ENCODE measurements around the gene FYN.

FYN gene

DNA sequence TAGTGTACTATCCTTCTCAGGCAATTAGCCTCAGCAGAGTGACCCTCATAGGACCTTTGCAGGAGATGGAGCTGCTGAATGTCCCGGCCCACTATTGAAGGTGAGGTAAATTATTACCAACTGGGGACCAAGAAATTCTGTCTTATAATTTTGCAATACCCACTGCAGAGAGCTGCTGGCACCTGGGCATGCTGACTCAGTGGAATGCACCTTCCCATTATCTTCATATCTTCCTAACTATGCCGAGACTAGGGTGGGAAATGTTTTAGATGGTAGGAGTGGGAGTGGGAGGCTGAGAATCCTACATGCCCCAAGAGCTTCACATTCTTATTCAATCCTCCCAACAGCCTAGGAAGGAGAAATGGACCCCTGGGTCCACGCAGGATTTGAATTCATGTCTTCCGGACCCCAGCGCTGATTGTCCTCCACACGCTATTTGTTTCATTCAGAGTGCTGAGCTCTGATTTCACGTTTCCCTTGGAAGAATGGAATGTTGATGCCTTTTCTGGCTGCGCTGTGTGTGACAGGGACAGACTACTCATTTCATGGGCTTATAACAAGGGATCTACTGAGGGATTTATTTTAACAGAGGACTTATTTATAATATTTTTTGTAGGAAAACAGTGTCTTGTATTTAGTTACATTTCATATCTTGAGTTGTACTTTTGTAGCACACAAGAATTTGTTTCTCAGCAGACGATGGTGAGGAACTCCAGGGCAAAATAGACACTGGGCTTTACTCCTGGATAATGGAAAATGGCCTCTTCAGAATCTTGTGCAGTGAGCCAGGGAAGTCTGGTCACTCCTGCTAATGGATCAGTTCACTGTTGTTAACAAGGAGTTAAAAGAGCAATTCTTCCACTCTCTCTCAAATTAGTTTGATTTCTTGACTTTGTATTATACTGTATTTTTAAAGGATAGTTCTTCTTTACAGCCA lies 66.4 kb downstream of the FYN start:
- Histone ChIP-seq H3K36me3 (ENCODE audit: insufficient read depth, low read length) (no peaks in the 10 kb centered on the region), H3K9ac (ENCODE audit: low read depth, low read length) (no peak overlapping the region), H3K9me3 (ENCODE audit: control insufficient read depth, insufficient read depth, low read length) (no peaks in the 10 kb centered on the region), H3K4me1 (ENCODE audit: insufficient read depth, low read length) (peaks cover 22% of the 10 kb centered on the region)

DNA sequence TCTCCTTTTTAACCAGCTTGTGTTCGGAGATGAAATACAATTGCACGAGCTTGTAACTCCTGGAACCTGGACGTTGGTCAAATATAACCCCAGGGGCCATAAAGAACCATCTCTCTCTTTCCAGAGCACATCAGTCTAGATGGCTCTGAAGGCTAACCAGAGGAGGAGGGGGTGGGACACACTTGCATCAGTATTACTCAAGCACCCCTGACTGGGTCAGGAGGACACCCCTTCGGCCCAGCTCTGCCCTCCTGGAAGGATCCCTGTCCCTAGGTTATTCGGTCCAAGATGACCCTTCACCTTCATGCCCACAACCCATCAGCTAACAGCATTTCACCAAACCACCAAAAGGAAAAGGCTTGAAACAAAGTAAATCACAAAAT lies 67.1 kb downstream of the FYN start:
- H3K9me3 ChIP-seq (ENCODE audit: control insufficient read depth, insufficient read depth, low read length): no peaks in the 10 kb centered on the region
- H3K36me3 ChIP-seq (ENCODE audit: insufficient read depth, low read length): no peaks in the 10 kb centered on the region
- no peak overlapping the region for H3K9ac ChIP-seq (ENCODE audit: low read depth, low read length)
- peaks cover 21% of the 10 kb centered on the region for H3K4me1 ChIP-seq (ENCODE audit: insufficient read depth, low read length)

DNA sequence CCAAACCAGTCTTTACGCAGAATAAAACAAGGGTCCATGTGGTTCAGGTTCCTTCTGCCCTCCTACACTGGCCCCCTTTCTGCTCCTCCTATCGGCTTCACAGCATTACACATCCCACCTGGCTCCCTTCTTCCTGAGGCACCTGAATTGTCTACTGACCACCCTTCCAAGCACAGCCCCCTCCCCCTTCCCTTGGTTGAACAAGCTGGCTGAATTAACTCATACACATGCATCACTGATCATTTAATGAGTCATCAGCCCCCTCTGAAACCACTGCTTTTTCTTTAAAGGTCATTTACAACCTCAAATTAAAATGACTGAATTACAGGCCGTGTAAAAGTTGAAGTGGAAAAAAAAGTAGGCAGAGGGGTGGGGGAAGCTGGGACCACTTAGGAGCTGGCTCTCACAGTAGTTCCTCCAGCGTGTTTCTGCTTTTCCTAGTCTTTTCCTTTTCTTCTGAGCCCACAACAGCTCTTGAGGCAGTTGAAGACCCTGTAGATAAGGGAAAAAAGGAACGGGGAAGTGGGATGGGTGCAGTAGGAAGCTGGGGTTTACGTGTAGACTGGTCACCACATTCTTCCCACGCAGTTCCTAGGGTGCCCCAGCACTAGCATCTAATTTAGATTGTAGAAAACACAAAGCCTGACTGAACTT lies 67.6 kb downstream of the FYN start:
- no peaks in the 10 kb centered on the region for H3K36me3 ChIP-seq (ENCODE audit: insufficient read depth, low read length)
- H3K9me3 ChIP-seq (ENCODE audit: control insufficient read depth, insufficient read depth, low read length): no peaks in the 10 kb centered on the region
- H3K4me1 ChIP-seq (ENCODE audit: insufficient read depth, low read length): peaks cover 17% of the 10 kb centered on the region
- H3K9ac ChIP-seq (ENCODE audit: low read depth, low read length): no peak overlapping the region

DNA sequence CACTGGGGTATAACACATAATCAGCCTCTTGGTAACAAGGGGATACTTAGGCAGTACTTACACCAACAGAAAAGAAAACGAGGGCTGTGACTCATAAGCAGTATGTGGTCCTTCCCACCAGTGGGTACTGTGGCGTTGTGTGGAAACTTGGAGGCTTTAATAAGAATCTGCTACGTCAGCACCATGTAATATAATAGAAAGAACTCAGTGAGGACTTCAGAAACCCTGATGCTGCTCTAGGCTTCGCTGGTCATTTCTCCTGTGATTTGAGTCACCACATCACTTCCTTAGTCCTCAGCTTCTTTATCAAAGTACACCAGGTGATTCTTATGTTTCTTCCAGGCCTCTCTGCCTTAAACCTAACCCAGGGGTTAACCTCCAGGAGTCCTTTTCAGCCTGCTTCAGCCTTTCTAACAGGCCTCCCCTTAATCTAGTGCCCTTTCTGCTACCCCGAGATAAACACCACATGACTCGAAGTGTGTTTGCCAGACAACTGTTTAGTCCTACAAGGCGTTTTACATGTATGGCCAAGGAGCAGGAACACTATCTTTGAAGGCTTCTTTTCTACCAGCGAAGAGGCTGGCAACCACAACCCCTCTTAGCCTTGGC lies 68.5 kb downstream of the FYN start:
- Histone ChIP-seq H3K4me1 (ENCODE audit: insufficient read depth, low read length) (peaks cover 20% of the 10 kb centered on the region), H3K36me3 (ENCODE audit: insufficient read depth, low read length) (no peaks in the 10 kb centered on the region), H3K9ac (ENCODE audit: low read depth, low read length) (no peak overlapping the region)

DNA sequence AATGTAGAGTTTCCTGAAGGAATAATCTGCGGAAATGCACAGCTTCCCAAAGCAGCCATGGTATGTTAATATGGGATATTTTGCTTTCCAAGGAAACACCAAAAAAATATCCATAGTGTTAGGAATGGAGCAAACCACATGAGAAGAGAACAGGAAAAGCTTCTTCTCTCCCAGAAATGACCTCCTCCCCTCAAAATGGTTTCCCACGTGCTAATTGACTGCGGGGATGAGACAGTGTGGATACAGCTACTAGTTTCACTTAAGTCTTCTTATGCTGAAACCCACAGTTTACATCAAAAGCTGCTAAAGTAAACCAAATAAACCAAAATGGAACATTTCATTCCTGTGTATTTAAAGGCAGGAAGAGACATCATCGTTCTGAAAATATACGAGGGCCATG lies 69.4 kb downstream of the FYN start:
- Histone ChIP-seq H3K9me3 (ENCODE audit: control insufficient read depth, insufficient read depth, low read length) (no peaks in the 10 kb centered on the region), H3K9ac (ENCODE audit: low read depth, low read length) (no peak overlapping the region), H3K4me1 (ENCODE audit: insufficient read depth, low read length) (peaks cover 20% of the 10 kb centered on the region), H3K36me3 (ENCODE audit: insufficient read depth, low read length) (no peaks in the 10 kb centered on the region)

More for the DNA sequence above, 68.5 kb downstream of the FYN start:
- no peaks in the 10 kb centered on the region for H3K9me3 ChIP-seq (ENCODE audit: control insufficient read depth, insufficient read depth, low read length)

DNA sequence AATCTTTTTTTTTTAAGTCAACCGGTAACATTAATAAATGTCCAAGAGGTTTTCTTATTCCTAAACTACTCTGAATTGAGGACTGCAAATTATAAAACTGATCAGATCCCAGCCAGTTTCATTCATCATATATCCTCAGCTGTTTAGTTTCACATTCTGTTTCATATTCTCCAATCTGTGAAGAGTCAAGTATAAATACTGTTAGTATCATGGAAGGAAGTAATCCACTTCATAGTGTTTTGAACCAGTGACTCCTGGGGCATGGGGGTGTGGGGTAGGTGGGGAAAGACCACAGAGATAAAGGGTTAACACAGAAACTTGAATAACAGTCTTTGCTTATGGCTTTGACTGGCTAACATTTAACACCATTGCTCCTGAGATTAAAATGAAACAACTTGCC lies 69.9 kb downstream of the FYN start:
- H3K9me3 ChIP-seq (ENCODE audit: control insufficient read depth, insufficient read depth, low read length): no peaks in the 10 kb centered on the region
- no peaks in the 10 kb centered on the region for H3K36me3 ChIP-seq (ENCODE audit: insufficient read depth, low read length)
- no peak overlapping the region for H3K9ac ChIP-seq (ENCODE audit: low read depth, low read length)
- peaks cover 25% of the 10 kb centered on the region for H3K4me1 ChIP-seq (ENCODE audit: insufficient read depth, low read length)

DNA sequence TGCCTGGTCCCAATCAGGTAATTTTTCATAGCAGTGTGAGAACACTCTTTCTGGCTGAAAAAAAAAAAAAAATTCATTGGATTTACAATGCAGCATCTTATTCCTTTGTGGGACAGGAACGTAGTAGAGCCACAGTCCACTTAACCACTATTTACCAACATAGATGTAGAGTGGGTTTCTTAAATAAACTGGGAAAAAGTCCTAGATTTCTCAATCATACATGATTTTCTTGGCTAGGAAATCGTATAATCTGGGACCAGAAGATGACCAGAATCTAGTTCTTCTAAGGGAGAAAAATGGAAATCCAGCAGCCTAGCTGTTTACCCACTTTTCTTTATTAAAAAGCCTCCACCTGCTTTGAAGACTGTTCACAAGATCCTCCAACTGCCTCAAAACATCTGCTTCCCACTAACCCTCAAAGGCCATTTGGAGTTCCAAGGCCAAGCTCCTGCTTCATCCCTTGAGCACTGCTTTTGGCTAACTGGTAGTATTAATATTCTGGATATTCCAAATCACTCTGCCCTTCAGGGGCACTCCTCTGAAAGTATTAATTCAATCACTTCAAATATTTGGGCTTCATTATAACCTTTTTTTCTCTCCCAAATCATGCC lies 70.4 kb downstream of the FYN start:
- no peak overlapping the region for H3K9ac ChIP-seq (ENCODE audit: low read depth, low read length)
- no peaks in the 10 kb centered on the region for H3K9me3 ChIP-seq (ENCODE audit: control insufficient read depth, insufficient read depth, low read length)
- peaks cover 28% of the 10 kb centered on the region for H3K4me1 ChIP-seq (ENCODE audit: insufficient read depth, low read length)
- no peaks in the 10 kb centered on the region for H3K36me3 ChIP-seq (ENCODE audit: insufficient read depth, low read length)

DNA sequence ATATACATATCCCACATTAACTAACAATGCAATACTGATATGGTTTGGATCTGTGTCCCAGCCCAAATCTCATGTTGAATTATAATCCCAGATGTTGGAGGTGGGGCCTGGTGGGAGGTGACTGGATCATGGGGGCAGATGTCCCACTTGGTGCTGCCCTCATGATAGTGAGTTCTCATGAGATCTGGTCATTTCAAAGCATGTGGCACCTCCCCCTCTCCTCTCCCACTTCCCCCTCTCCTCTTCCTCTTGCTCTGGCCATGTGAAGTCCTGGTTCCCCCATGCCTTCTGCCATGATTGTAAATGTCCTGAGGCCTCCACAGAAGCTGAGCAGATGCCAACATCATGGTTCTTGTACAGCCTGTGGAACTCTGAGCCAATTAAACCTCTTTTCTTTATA lies 71.2 kb downstream of the FYN start:
- Histone ChIP-seq H3K4me1 (ENCODE audit: insufficient read depth, low read length) (peaks cover 28% of the 10 kb centered on the region), H3K9me3 (ENCODE audit: control insufficient read depth, insufficient read depth, low read length) (no peaks in the 10 kb centered on the region), H3K9ac (ENCODE audit: low read depth, low read length) (no peak overlapping the region), H3K36me3 (ENCODE audit: insufficient read depth, low read length) (no peaks in the 10 kb centered on the region)

DNA sequence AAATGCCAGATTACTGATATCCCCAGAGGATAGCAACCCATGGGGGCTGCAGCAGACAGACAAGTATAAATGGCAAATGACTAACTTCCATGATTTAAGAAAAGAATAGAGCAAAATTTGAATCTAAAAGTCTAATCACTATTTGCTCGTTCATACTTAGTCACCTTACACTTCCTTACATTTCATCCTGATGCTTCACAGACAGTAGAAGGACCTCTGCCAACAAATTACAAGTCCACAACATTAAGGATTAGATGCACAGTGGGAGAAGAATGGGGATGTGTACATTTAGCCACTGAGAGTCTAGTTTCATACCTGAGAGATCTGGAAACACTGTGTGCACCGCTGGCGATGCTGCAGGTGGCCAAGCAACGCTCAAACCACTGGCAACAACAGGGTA lies 72.4 kb downstream of the FYN start:
- Histone ChIP-seq H3K9ac (ENCODE audit: low read depth, low read length) (no peak overlapping the region), H3K9me3 (ENCODE audit: control insufficient read depth, insufficient read depth, low read length) (no peaks in the 10 kb centered on the region), H3K4me1 (ENCODE audit: insufficient read depth, low read length) (peaks cover 23% of the 10 kb centered on the region), H3K36me3 (ENCODE audit: insufficient read depth, low read length) (no peaks in the 10 kb centered on the region)

DNA sequence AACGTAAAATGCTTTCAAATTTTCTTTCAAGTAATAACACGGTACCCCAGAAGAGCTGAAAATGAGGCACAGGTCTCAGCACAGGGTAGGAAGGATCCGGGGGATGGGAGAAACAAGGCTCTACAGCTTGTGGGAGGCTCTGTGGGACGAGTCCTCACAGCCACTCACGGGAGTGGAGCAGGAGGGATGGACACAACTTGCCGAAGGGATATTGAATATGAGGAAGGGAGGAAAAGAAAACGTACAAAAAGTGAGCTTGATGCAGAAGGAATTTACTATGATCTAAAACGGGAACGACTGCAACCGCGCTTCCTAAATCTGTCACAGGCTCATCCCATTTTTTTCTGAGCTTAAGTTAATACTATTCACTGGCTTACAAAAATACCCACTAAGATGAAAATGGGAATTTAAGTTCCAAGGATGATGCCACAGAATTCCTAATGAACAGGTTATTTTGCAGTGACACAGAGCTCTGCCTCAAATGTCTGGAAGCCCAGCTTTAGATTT lies 72.9 kb downstream of the FYN start:
- Histone ChIP-seq H3K4me1 (ENCODE audit: insufficient read depth, low read length) (peaks cover 18% of the 10 kb centered on the region), H3K9ac (ENCODE audit: low read depth, low read length) (no peak overlapping the region), H3K9me3 (ENCODE audit: control insufficient read depth, insufficient read depth, low read length) (no peaks in the 10 kb centered on the region), H3K36me3 (ENCODE audit: insufficient read depth, low read length) (no peaks in the 10 kb centered on the region)

DNA sequence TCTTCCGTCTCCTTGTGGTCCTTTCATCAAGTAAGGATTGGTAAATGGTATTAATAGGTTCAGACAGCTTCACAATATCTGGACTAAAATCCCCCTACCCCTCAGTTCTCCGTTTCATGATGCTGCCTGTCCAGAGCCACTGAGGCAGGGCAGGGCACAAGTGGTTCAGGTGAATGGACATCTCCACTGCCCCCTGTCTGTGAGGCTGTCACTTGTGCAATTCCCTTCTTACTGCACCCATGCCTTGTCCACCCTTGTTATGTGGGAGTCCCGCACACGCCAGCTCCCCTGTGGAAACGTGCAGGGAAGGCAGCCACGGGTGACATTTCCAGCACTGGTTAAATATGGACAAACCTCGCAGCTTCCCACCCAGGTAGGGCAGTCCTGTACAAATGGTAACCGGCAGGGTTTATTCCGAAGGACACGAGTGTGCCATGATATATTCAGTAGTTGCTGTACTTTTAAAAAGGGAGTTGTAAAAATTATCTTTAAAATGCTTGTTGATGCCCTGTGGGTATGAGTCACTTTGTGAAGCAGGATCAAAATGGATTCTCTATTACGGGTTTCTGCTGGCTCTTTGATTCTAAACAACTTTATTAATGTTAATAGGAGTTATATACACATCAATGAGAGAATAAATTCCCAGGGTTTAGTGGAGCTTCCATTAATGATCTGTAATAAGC lies 73.5 kb downstream of the FYN start:
- no peaks in the 10 kb centered on the region for H3K9me3 ChIP-seq (ENCODE audit: control insufficient read depth, insufficient read depth, low read length)
- peaks cover 18% of the 10 kb centered on the region for H3K4me1 ChIP-seq (ENCODE audit: insufficient read depth, low read length)
- no peaks in the 10 kb centered on the region for H3K36me3 ChIP-seq (ENCODE audit: insufficient read depth, low read length)
- no peak overlapping the region for H3K9ac ChIP-seq (ENCODE audit: low read depth, low read length)

DNA sequence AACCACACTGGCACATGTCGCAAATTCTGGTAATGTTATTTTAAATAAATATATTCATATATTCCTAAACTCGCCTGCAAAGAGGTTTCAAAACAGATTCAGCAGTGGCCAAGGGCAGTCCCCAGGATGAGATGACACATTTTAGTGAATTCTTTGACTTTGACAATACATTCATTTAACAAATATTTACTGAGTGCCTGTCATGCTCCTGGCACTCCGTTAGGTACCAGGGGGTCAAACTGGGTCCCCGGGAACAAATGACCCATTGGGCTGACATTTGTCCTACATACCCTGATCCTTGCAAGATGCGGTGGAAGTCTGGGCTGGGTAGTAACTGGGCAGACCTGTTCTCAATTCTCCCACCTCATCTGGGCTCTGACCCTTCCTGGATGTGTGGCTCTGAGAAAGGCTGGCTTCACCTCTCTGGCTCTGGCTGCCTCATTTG lies 74.9 kb downstream of the FYN start:
- H3K36me3 ChIP-seq (ENCODE audit: insufficient read depth, low read length): no peaks in the 10 kb centered on the region
- H3K4me1 ChIP-seq (ENCODE audit: insufficient read depth, low read length): peaks cover 18% of the 10 kb centered on the region
- no peaks in the 10 kb centered on the region for H3K9me3 ChIP-seq (ENCODE audit: control insufficient read depth, insufficient read depth, low read length)
- H3K9ac ChIP-seq (ENCODE audit: low read depth, low read length): no peak overlapping the region

DNA sequence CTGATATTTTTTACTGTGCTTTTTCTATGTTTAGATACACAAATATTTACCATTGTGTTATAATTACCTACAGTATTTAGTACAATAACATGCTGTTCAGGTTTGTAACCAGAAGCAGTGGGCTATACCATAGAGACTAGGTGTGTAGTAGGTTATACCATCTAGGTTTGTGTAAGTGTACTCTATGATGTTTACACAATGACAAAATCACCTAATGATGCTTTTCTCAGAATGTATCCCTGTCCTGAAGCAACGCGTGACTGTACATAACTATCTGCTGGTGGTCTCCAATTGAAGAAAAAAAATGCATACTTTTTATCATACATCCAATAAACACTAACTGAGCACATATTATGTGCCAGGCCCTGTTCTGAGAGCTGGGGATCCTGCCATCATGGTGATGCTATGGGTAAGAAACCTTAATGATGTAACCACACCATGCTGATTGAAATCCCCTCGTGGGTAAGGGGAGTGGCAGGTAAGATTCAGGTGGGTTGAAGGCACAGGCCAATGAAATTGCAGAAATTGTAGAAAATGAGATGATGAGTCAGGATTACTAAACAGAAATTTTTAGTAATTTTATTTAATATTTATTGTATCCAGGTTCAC lies 76.8 kb downstream of the FYN start:
- H3K36me3 ChIP-seq (ENCODE audit: insufficient read depth, low read length): no peaks in the 10 kb centered on the region
- H3K9me3 ChIP-seq (ENCODE audit: control insufficient read depth, insufficient read depth, low read length): no peaks in the 10 kb centered on the region
- peaks cover 18% of the 10 kb centered on the region for H3K4me1 ChIP-seq (ENCODE audit: insufficient read depth, low read length)
- no peak overlapping the region for H3K9ac ChIP-seq (ENCODE audit: low read depth, low read length)

All from ES-I3 (cell line).